ENCODE measurements around the gene SEC22C.

DNA sequence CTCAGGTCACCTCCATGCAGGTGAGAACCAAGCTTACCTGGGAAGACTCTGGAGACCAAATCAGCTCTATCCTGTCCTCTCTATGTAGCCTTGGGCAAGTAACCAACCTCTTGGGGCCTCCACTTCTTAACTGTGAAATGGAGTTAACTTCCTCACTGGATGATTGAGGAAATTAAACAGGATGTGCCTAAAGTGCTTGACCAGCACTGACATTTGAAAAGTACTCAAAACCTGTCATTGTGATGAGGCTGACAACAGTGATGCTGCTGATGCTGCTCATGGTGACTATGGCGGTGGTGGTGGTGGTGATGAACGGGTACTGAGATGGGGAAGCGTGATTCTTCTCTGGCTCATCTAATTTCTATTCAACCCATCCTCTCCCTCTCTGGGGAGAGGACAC, 57.0 kb downstream of the SEC22C start:
- no peak for TF ChIP-seq EZH2 (IDR thresholded peaks at IDR 0.05; ENCODE audit: borderline replicate concordance, insufficient read depth, low read length, poor library complexity, severe bottlenecking)
- TF ChIP-seq, protein P1, sequence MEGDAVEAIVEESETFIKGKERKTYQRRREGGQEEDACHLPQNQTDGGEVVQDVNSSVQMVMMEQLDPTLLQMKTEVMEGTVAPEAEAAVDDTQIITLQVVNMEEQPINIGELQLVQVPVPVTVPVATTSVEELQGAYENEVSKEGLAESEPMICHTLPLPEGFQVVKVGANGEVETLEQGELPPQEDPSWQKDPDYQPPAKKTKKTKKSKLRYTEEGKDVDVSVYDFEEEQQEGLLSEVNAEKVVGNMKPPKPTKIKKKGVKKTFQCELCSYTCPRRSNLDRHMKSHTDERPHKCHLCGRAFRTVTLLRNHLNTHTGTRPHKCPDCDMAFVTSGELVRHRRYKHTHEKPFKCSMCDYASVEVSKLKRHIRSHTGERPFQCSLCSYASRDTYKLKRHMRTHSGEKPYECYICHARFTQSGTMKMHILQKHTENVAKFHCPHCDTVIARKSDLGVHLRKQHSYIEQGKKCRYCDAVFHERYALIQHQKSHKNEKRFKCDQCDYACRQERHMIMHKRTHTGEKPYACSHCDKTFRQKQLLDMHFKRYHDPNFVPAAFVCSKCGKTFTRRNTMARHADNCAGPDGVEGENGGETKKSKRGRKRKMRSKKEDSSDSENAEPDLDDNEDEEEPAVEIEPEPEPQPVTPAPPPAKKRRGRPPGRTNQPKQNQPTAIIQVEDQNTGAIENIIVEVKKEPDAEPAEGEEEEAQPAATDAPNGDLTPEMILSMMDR (IDR thresholded peaks at IDR 0.05; ENCODE audit: poor library complexity, severe bottlenecking) = no peak
- TF ChIP-seq RAD21 (conservative IDR thresholded peaks at IDR 0.05) = no peak
- no peak for TF ChIP-seq EP300 (conservative IDR thresholded peaks at IDR 0.05; ENCODE audit: poor library complexity, severe bottlenecking)
- TF ChIP-seq, protein P2, sequence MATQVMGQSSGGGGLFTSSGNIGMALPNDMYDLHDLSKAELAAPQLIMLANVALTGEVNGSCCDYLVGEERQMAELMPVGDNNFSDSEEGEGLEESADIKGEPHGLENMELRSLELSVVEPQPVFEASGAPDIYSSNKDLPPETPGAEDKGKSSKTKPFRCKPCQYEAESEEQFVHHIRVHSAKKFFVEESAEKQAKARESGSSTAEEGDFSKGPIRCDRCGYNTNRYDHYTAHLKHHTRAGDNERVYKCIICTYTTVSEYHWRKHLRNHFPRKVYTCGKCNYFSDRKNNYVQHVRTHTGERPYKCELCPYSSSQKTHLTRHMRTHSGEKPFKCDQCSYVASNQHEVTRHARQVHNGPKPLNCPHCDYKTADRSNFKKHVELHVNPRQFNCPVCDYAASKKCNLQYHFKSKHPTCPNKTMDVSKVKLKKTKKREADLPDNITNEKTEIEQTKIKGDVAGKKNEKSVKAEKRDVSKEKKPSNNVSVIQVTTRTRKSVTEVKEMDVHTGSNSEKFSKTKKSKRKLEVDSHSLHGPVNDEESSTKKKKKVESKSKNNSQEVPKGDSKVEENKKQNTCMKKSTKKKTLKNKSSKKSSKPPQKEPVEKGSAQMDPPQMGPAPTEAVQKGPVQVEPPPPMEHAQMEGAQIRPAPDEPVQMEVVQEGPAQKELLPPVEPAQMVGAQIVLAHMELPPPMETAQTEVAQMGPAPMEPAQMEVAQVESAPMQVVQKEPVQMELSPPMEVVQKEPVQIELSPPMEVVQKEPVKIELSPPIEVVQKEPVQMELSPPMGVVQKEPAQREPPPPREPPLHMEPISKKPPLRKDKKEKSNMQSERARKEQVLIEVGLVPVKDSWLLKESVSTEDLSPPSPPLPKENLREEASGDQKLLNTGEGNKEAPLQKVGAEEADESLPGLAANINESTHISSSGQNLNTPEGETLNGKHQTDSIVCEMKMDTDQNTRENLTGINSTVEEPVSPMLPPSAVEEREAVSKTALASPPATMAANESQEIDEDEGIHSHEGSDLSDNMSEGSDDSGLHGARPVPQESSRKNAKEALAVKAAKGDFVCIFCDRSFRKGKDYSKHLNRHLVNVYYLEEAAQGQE (IDR thresholded peaks at IDR 0.05; ENCODE audit: borderline replicate concordance) = no peak
- TF ChIP-seq POLR2AphosphoS5 (IDR thresholded peaks at IDR 0.05) = no peak
- TF ChIP-seq MXI1 (conservative IDR thresholded peaks at IDR 0.05; ENCODE audit: poor library complexity, severe bottlenecking) = no peak
